Activated B cell treated with CpG ODN at 0.5 μM for 24 hours (primary cell): Measurements from ENCODE around the gene CNNM4. TPM values are rescaled to one million over a fixed set of nuclear protein-coding genes. Genes with fewer than 3 reads are reported as not detected.

Source experiments
- ATAC-seq: fragments of 200-7000 bp; cut with Tn5 transposase; one replicate; pipeline ENCODE4 v1.10.0; 2021; ENCODE audit warnings: low read depth, mild to moderate bottlenecking, moderate library complexity
- CTCF ChIA-PET: fragments of 350-600 bp; sonication (Branson Sonifier 250); formaldehyde crosslinking; loops from one replicate; lab custom pipeline; 2021; ENCODE audit warnings: antibody characterized with exemption; lab: Charles Lee
- POLR2A ChIA-PET: fragments of 350-600 bp; sonication (Branson Sonifier 250); formaldehyde crosslinking; loops from one replicate; lab custom pipeline; 2021; ENCODE audit warnings: antibody characterized with exemption; lab: Charles Lee
- DNase-seq: peaks from one replicate; pipeline ENCODE4 v3.0.0; 2022
- H3K27ac Mint-ChIP-seq: one replicate; pipeline ENCODE4 v1.8.0; 2020; ENCODE audit warnings: mixed read lengths
- H3K27me3 Mint-ChIP-seq: one replicate; pipeline ENCODE4 v1.8.0; 2021; ENCODE audit warnings: mixed read lengths
- H3K36me3 Mint-ChIP-seq: one replicate; pipeline ENCODE4 v1.8.0; 2021; ENCODE audit warnings: low read depth, mixed read lengths
- H3K4me1 Mint-ChIP-seq: one replicate; pipeline ENCODE4 v1.8.0; 2021; ENCODE audit warnings: mixed read lengths
- H3K4me3 Mint-ChIP-seq: one replicate; pipeline ENCODE4 v1.8.0; 2020; ENCODE audit warnings: mild to moderate bottlenecking, mixed read lengths
- H3K9me3 Mint-ChIP-seq: one replicate; pipeline ENCODE4 v1.8.0; 2020; ENCODE audit warnings: mixed read lengths
- intact Hi-C: fragments of 100-400 bp; cut with micrococcal nuclease; formaldehyde crosslinking; loops from one replicate; pipeline ENCODE4 v1.15.1; 2024
- total RNA-seq: library from RNA; stranded (reverse); gene quantifications from 2 replicates; pipeline ENCODE4 v1.2.3, GENCODE V29; 2022
- TF ChIP-seq, protein P1 (sequence below): fragments of 200-600 bp; IDR thresholded peaks from one replicate; pipeline ENCODE4 v1.8.0; 2022; ENCODE audit warnings: antibody characterized with exemption, mild to moderate bottlenecking

Gene CNNM4
- total RNA-seq, 1 donor from 2014 or later, result 10.0 TPM

DNA sequence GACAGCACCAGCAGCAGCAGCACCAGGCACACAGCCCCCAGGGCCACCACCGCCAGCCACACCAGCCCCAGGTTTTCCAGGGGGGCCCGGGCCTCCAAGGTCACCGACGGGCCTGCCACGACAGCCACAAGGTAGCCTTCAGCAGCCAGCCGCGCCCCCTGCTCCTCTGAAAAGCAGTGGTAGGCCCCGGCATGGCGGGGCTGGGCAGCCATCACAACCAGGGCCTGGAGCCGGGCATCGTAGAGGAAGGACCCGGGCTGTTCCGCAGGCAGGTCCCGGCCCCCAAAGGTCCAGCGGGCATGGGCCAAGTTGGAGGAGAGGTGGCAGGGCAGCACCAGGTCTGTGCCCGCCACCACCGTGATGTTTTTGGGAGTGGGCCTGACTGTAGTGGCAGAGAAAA lies 100.4 kb downstream of the CNNM4 start:
- TF ChIP-seq, protein P1, sequence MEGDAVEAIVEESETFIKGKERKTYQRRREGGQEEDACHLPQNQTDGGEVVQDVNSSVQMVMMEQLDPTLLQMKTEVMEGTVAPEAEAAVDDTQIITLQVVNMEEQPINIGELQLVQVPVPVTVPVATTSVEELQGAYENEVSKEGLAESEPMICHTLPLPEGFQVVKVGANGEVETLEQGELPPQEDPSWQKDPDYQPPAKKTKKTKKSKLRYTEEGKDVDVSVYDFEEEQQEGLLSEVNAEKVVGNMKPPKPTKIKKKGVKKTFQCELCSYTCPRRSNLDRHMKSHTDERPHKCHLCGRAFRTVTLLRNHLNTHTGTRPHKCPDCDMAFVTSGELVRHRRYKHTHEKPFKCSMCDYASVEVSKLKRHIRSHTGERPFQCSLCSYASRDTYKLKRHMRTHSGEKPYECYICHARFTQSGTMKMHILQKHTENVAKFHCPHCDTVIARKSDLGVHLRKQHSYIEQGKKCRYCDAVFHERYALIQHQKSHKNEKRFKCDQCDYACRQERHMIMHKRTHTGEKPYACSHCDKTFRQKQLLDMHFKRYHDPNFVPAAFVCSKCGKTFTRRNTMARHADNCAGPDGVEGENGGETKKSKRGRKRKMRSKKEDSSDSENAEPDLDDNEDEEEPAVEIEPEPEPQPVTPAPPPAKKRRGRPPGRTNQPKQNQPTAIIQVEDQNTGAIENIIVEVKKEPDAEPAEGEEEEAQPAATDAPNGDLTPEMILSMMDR, result no peak
- Mint-ChIP-seq H3K36me3 (no peaks in the 10 kb centered on the region), H3K27ac (no peak overlapping the region), H3K4me1 (peaks cover 16% of the 10 kb centered on the region), H3K4me3 (no peak overlapping the region), H3K9me3 (no peaks in the 10 kb centered on the region), H3K27me3 (peaks cover 5% of the 10 kb centered on the region)
- ChIA-PET POLR2A (interaction anchor here (0.7 kb wide), 1 partner anchor 232 kb away, joined by 3 read pairs; no protein-coding TSS in a partner anchor), CTCF (no interaction called here)
- DNase-seq (no peak), ATAC-seq (no peak)
- intact Hi-C loops, result no loop called here

Other genes starting within 250 kb of the CNNM4 start
- 73.4 and 83.5 TPM in 2 replicates for gene ARID5A, start 224.2 kb upstream of the CNNM4 start, total RNA-seq
- 24.6 and 31.4 TPM in 2 replicates for gene KANSL3, start 122.6 kb upstream of the CNNM4 start, total RNA-seq
- not detected in 2 replicates for gene FER1L5, start 118.1 kb upstream of the CNNM4 start, total RNA-seq
- 7.1 and 8.9 TPM in 2 replicates for gene LMAN2L, start 20.8 kb upstream of the CNNM4 start, total RNA-seq
- gene CNNM3, start 55.4 kb downstream of the CNNM4 start, total RNA-seq, result 19.0 and 20.3 TPM in 2 replicates
- 6.1 and 7.3 TPM in 2 replicates for gene ANKRD23, start 83.1 kb downstream of the CNNM4 start, total RNA-seq
- 12.7 and 12.9 TPM in 2 replicates for gene ANKRD39, start 97.1 kb downstream of the CNNM4 start, total RNA-seq
- gene SEMA4C, start 109.2 kb downstream of the CNNM4 start, total RNA-seq, result 0.34 and 0.55 TPM in 2 replicates
- not detected in 2 replicates for gene FAM178B, start 225.7 kb downstream of the CNNM4 start, total RNA-seq